NCI-H446 treated with DMSO at 0.1 percent for 48 hours (cell line): ENCODE measurements around the gene SLIT1.

Source experiments
- DNase-seq: peaks from one replicate; lab custom pipeline; 2025; lab: John Stamatoyannopoulos, UW

Gene SLIT1

GRCh38 chr10:97169911-97170693 lies 15.7 kb downstream of the SLIT1 start:
- no peak for DNase-seq

- no peak for DNase-seq
Measured at GRCh38 chr10:97169063-97169462, 16.7 kb downstream of the SLIT1 start.

GRCh38 chr10:97168645-97169044 lies 17.1 kb downstream of the SLIT1 start:
- DNase-seq, result no peak

GRCh38 chr10:97165499-97165898 lies 20.3 kb downstream of the SLIT1 start:
- DNase-seq, result no peak

- DNase-seq, result no peak
Measured at GRCh38 chr10:97163781-97164501, 21.8 kb downstream of the SLIT1 start.

- DNase-seq, result no peak
Measured at GRCh38 chr10:97163181-97163580, 22.6 kb downstream of the SLIT1 start.

GRCh38 chr10:97159646-97160305 lies 26.0 kb downstream of the SLIT1 start:
- DNase-seq, result no peak

- no peak for DNase-seq
Measured at GRCh38 chr10:97157578-97158095, 28.1 kb downstream of the SLIT1 start.

- no peak for DNase-seq
Measured at GRCh38 chr10:97154781-97155180, 31.0 kb downstream of the SLIT1 start.

- DNase-seq, result no peak
Measured at GRCh38 chr10:97154162-97154561, 31.6 kb downstream of the SLIT1 start.

GRCh38 chr10:97153270-97153850 lies 32.4 kb downstream of the SLIT1 start:
- no peak for DNase-seq

- DNase-seq, result no peak
Measured at GRCh38 chr10:97151307-97151914, 34.3 kb downstream of the SLIT1 start.

- DNase-seq, result no peak
Measured at GRCh38 chr10:97150616-97151015, 35.1 kb downstream of the SLIT1 start.

- no peak for DNase-seq
Measured at GRCh38 chr10:97150013-97150595, 35.7 kb downstream of the SLIT1 start.

- no peak for DNase-seq
Measured at GRCh38 chr10:97149079-97149531, 36.7 kb downstream of the SLIT1 start.

- no peak for DNase-seq
Measured at GRCh38 chr10:97144297-97144696, 41.5 kb downstream of the SLIT1 start.

- DNase-seq, result no peak
Measured at GRCh38 chr10:97142834-97143233, 42.9 kb downstream of the SLIT1 start.

- no peak for DNase-seq
Measured at GRCh38 chr10:97140902-97141745, 44.6 kb downstream of the SLIT1 start.

GRCh38 chr10:97140049-97140846 lies 45.5 kb downstream of the SLIT1 start:
- DNase-seq, result no peak

GRCh38 chr10:97139651-97140048 lies 46.1 kb downstream of the SLIT1 start:
- no peak for DNase-seq
